ENCODE data around the gene C9orf50.
"Not testable (repeated sequence)": the region's sequence is repeated elsewhere in the genome, so short reads cannot be mapped to it uniquely, and the experiment has no call there.

The C9orf50 gene, protein sequence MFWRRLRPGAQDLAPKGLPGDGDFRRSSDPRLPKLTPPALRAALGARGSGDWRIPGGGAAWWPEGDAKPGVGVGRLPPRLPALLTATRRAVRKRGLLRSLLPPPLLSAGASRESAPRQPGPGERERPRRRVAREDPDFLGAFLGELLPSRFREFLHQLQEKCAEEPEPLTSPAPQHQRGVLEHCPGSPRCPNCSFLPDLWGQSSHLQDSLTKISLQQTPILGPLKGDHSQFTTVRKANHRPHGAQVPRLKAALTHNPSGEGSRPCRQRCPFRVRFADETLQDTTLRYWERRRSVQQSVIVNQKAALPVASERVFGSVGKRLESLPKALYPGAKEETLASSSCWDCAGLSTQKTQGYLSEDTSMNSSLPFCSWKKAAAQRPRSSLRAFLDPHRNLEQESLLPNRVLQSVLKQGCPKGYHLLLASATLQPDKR

DNA sequence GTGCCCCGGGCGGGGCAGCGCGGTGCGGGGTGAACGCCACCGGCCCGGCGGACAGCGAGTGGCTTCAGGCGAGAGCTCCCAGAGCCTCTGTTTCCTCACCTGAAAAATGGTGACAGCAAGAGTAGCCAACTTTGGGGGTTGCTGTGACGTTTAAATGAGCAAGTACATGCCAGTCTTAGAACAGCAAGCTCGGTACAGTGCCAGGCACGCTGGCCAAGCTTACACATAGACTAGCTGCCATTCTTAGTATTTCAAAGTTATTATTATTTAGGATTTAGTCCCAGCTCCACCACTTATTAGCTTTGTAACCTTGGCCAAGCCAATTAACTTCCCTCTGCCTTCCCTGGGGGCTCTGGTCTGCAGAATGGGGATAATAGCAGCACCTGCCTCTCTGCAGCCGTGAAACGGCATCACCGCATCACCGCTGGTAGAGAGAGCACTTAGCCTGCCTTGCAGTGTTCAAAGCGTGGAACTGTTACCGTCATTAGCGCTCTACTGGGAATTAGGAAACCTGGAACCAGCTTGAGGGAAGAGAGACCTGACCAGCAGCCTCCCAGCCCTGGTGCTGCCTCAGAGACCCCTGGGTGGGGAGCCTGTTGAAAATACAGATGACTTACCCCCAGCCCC lies at the start of gene C9orf50:
Gene C9orf50 (minus strand): TSS at position 433 of the 627 bp plus-strand sequence. CDS start 527 bp downstream, outside the sequence.
- Histone ChIP-seq H3K36me3 (ENCODE audit: control insufficient read depth in 1 of 2, insufficient read depth in 2 of 2, low read length in 2 of 2) (no peaks in the 10 kb centered on the region), H3K27ac (ENCODE audit: low read length) (no peak within 1 kb of the TSS), H3K9me3 (ENCODE audit: control insufficient read depth in 1 of 2, low read length in 2 of 2) (no peaks in the 10 kb centered on the region), H3K27me3 (ENCODE audit: low read depth, low read length) (peaks cover 16% of the 10 kb centered on the region), H3K4me1 (ENCODE audit: control insufficient read depth in 1 of 2, insufficient read depth in 2 of 2, low read length in 2 of 2) (peaks cover 0 to 24% of the 10 kb centered on the region in 2 donors), H3K4me3 (ENCODE audit: low read depth in 1 of 2, low read length in 2 of 2) (peak within 1 kb of the TSS; percentile 44 to 65)

DNA sequence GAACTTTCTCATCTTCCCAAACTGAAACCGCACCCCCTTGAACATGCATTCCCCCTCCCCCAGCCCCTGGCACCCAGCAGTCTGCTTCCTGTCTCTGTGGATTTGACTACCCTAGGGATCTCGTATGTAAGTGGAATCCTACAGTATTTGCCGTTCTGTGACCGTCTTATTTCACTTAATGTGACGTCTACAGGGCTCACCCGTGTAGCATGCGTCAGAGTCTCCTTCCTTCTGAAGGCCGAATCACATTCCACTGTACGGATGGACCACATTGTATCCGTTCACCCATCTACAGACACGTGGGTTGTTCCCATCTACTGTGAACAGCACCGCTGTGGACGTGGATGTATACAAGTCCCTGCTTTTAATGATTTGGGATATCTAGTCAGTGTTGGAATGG lies 49.0 kb upstream of the C9orf50 start:
- no peak overlapping the region for H3K27ac ChIP-seq (ENCODE audit: low read length)

DNA sequence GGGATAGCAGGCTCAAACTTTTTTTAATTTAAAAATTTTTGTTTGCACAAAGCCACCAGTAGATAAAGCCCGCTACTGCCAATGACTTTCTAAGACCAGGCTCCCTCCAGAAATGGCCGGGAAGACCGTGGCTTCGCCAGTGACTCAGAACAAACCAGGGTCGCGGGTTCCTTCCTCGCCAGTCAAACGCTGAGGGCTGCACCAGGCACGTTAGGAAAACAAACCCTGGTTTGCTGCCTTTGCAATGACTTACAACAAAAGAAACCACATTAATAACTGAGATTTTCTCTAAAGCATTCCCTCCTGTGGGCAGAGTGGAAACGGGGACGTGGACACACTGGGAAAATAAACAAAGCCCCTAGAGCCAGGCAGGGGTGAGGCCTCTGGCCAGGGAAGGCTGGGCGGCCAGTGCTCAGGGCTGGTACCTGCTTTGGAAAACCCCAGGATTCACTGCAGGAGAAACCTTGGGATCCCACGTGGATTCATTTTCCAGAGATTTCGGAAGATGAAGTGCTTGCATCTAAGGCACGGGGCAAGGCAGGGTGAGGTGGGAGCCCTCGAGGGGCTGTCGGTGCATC lies 48.3 kb upstream of the C9orf50 start:
- Histone ChIP-seq H3K4me3 (ENCODE audit: low read depth in 1 of 2, low read length in 2 of 2) (no peak overlapping the region), H3K36me3 (ENCODE audit: control insufficient read depth in 1 of 2, insufficient read depth in 2 of 2, low read length in 2 of 2) (no peaks in the 10 kb centered on the region), H3K9me3 (ENCODE audit: control insufficient read depth in 1 of 2, low read length in 2 of 2) (no peaks in the 10 kb centered on the region), H3K27ac (ENCODE audit: low read length) (no peak overlapping the region), H3K27me3 (ENCODE audit: low read depth, low read length) (peaks cover 8% of the 10 kb centered on the region), H3K4me1 (ENCODE audit: control insufficient read depth in 1 of 2, insufficient read depth in 2 of 2, low read length in 2 of 2) (peaks cover 0 to 3% of the 10 kb centered on the region in 2 donors)

More for the DNA sequence above, 49.0 kb upstream of the C9orf50 start:
- H3K27me3 ChIP-seq (ENCODE audit: low read depth, low read length), result peaks cover 8% of the 10 kb centered on the region
- H3K4me1 ChIP-seq (ENCODE audit: control insufficient read depth in 1 of 2, insufficient read depth in 2 of 2, low read length in 2 of 2), result peaks cover 0 to 3% of the 10 kb centered on the region in 2 donors
- no peak overlapping the region for H3K4me3 ChIP-seq (ENCODE audit: low read depth in 1 of 2, low read length in 2 of 2)
- no peaks in the 10 kb centered on the region for H3K36me3 ChIP-seq (ENCODE audit: control insufficient read depth in 1 of 2, insufficient read depth in 2 of 2, low read length in 2 of 2)
- no peaks in the 10 kb centered on the region for H3K9me3 ChIP-seq (ENCODE audit: control insufficient read depth in 1 of 2, low read length in 2 of 2)

DNA sequence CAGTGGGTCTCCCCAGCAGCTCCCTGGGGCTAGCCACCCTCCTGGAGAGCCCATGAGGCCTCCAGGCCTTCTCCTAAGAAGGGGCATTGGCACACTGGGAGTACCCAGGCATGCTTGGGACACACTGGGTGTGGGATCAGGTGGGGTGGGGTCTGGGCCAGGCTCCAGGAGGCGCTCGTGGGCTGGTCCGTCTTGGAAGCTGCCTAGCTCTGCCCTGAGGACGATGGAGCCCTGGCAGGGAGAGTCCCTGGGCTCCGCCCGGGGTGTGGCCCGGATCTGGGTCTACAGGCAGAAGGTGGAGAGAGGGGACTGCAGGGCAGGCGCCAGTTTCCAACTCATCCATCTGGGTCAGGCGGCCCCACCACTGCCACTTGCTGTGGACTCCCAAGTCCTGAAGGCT lies 46.9 kb upstream of the C9orf50 start:
- no peaks in the 10 kb centered on the region for H3K36me3 ChIP-seq (ENCODE audit: control insufficient read depth in 1 of 2, insufficient read depth in 2 of 2, low read length in 2 of 2)
- H3K4me3 ChIP-seq (ENCODE audit: low read depth in 1 of 2, low read length in 2 of 2), result no peak overlapping the region
- peaks cover 8% of the 10 kb centered on the region for H3K27me3 ChIP-seq (ENCODE audit: low read depth, low read length)
- H3K9me3 ChIP-seq (ENCODE audit: control insufficient read depth in 1 of 2, low read length in 2 of 2), result no peaks in the 10 kb centered on the region
- H3K27ac ChIP-seq (ENCODE audit: low read length), result no peak overlapping the region
- H3K4me1 ChIP-seq (ENCODE audit: control insufficient read depth in 1 of 2, insufficient read depth in 2 of 2, low read length in 2 of 2), result peaks cover 0 to 3% of the 10 kb centered on the region in 2 donors

DNA sequence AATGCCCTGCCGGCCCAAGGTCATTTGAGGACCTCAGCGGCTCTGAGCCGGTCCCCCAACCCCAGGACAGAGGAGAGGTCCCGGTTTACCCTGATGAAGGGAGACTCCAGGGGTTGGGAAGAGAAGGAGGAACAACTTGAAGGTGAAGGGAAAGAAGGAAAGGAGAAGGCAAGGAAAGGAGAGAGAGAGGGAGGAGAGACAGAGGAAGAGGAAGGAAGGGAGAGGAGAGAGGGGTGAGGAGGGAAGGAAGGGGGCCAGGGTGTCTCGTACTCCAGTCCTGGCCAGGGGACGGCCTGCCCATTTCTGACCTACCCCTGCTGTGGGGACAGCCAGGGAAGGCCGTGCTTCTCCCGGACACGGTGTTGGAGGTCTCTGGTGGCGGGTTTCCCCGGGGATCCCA lies 46.5 kb upstream of the C9orf50 start:
- H3K27ac ChIP-seq (ENCODE audit: low read length), result no peak overlapping the region
- peaks cover 0 to 3% of the 10 kb centered on the region in 2 donors for H3K4me1 ChIP-seq (ENCODE audit: control insufficient read depth in 1 of 2, insufficient read depth in 2 of 2, low read length in 2 of 2)
- H3K4me3 ChIP-seq (ENCODE audit: low read depth in 1 of 2, low read length in 2 of 2), result no peak overlapping the region
- no peaks in the 10 kb centered on the region for H3K9me3 ChIP-seq (ENCODE audit: control insufficient read depth in 1 of 2, low read length in 2 of 2)
- H3K36me3 ChIP-seq (ENCODE audit: control insufficient read depth in 1 of 2, insufficient read depth in 2 of 2, low read length in 2 of 2), result no peaks in the 10 kb centered on the region
- peaks cover 8% of the 10 kb centered on the region for H3K27me3 ChIP-seq (ENCODE audit: low read depth, low read length)

DNA sequence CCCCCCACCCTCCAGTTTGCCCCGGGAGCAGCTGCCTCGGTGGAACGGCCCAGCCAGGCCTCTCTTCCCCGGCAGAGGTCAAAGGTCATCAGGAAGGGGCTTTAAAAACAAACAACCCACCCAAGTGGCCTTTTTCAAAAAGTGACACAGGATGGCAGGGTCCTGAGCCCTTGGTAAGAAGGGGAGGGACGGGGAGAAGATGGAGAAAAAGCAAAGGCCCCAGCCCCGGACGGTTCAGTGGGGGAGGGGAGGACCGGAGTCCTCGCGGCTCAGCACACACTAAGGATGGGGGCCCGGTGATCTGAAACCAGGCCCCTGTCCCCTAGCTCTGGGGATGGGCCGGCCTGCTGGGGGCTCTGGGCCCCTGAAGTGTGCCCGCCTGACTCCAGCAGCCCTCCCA lies 45.7 kb upstream of the C9orf50 start:
- no peaks in the 10 kb centered on the region for H3K9me3 ChIP-seq (ENCODE audit: control insufficient read depth in 1 of 2, low read length in 2 of 2)
- H3K27ac ChIP-seq (ENCODE audit: low read length), result no peak overlapping the region
- H3K4me1 ChIP-seq (ENCODE audit: control insufficient read depth in 1 of 2, insufficient read depth in 2 of 2, low read length in 2 of 2), result peaks cover 0 to 3% of the 10 kb centered on the region in 2 donors
- no peak overlapping the region for H3K4me3 ChIP-seq (ENCODE audit: low read depth in 1 of 2, low read length in 2 of 2)
- no peaks in the 10 kb centered on the region for H3K36me3 ChIP-seq (ENCODE audit: control insufficient read depth in 1 of 2, insufficient read depth in 2 of 2, low read length in 2 of 2)
- peaks cover 8% of the 10 kb centered on the region for H3K27me3 ChIP-seq (ENCODE audit: low read depth, low read length)

DNA sequence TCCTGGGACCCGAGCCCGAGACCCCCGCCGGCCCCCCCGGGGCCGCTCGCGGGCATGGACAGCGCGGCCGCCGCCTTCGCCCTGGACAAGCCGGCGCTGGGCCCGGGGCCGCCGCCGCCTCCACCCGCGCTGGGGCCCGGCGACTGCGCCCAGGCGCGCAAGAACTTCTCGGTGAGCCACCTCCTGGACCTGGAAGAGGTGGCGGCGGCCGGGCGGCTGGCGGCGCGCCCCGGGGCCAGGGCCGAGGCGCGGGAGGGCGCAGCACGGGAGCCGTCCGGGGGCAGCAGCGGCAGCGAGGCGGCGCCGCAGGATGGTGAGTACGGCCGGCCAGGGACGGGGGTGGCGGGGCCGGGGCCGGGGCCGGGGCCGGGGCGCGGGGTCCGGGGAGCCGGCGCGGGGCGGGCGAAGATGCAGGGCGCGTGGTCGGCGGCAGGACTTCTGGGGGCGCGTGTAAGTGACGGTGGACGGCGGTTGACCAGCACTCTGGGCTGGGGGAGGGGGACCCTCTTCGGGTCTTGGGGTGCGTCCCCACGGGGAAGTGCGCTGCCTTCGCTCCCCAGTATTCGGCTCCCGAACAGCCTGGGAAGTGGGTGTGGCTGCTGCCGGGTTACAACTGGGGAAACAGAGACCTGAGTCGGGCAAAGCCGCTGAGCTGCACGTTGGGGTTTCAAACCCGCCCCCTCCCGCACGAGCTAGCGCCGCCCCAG lies 45.1 kb upstream of the C9orf50 start:
- no peaks in the 10 kb centered on the region for H3K36me3 ChIP-seq (ENCODE audit: control insufficient read depth in 1 of 2, insufficient read depth in 2 of 2, low read length in 2 of 2)
- peaks cover 0 to 3% of the 10 kb centered on the region in 2 donors for H3K4me1 ChIP-seq (ENCODE audit: control insufficient read depth in 1 of 2, insufficient read depth in 2 of 2, low read length in 2 of 2)
- H3K9me3 ChIP-seq (ENCODE audit: control insufficient read depth in 1 of 2, low read length in 2 of 2), result no peaks in the 10 kb centered on the region
- peak overlapping the region in 1 of 2 donors; percentile 61 for H3K4me3 ChIP-seq (ENCODE audit: low read depth in 1 of 2, low read length in 2 of 2)
- H3K27ac ChIP-seq (ENCODE audit: low read length), result no peak overlapping the region
- peaks cover 8% of the 10 kb centered on the region for H3K27me3 ChIP-seq (ENCODE audit: low read depth, low read length)

DNA sequence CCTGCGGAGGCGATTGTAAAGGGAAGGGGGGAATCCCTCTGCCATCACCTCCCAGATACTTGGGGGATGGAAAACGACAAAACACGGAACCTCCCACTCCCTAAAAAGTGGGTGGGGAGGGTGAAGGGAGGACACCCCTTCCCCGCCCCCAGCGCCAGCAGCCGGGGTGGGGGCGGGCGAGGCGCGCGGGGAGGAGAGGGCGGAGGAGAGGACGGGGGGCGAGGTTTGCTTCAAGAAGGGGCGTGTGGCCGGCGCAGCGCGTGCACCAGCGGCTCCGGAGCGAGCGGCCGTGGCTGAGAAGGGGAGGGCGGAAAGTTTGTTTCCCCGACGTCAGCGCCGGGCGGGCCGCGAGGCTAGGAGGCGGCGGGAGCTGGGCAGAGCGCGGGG lies 44.5 kb upstream of the C9orf50 start, which contains the start of gene PRRX2:
Gene PRRX2 (plus strand): TSS at position 259 of the 387 bp plus-strand sequence. CDS start 221 bp downstream, outside the sequence.
- H3K27me3 ChIP-seq (ENCODE audit: low read depth, low read length), result peaks cover 8% of the 10 kb centered on the region
- no peaks in the 10 kb centered on the region for H3K36me3 ChIP-seq (ENCODE audit: control insufficient read depth in 1 of 2, insufficient read depth in 2 of 2, low read length in 2 of 2)
- peaks cover 0 to 3% of the 10 kb centered on the region in 2 donors for H3K4me1 ChIP-seq (ENCODE audit: control insufficient read depth in 1 of 2, insufficient read depth in 2 of 2, low read length in 2 of 2)
- no peak within 1 kb of the TSS for H3K27ac ChIP-seq (ENCODE audit: low read length)
- H3K9me3 ChIP-seq (ENCODE audit: control insufficient read depth in 1 of 2, low read length in 2 of 2), result no peaks in the 10 kb centered on the region
- peak within 1 kb of the TSS in 1 of 2 donors; percentile 61 for H3K4me3 ChIP-seq (ENCODE audit: low read depth in 1 of 2, low read length in 2 of 2)

DNA sequence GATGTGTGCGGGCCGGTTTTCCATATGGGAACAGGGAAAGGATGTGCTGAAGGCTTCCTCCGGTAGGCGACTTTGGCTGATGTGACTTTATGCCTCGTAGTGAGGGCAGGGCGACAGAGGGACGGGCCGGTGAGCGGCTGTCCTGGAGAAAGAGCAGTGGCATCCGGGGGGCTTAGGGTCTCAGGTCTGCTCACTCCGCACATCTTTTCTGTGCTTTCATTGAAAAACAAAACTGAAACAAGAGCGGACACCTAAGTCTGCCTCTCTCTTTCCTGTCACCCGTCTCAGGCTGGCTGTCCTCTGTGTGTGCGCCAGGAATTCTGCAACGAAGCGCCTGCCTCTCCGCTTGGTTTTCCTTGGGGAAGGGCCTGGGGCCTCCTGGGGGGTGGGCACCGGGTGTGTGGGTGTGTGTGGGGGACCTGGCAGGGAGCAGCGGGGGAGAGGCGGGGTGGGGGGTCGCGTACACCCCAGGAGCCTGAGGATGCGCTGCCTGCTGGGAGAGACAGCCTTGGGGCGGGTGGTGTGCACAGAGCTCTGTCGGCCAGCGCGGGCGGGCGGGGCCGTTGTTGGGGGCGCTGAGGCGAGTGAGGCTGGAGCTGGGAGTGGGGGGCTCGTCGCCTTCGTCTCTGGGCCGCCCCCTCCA lies 44.0 kb upstream of the C9orf50 start:
- peak overlapping the region in 1 of 2 donors; percentile 61 for H3K4me3 ChIP-seq (ENCODE audit: low read depth in 1 of 2, low read length in 2 of 2)
- H3K4me1 ChIP-seq (ENCODE audit: control insufficient read depth in 1 of 2, insufficient read depth in 2 of 2, low read length in 2 of 2), result peaks cover 0 to 3% of the 10 kb centered on the region in 2 donors
- H3K36me3 ChIP-seq (ENCODE audit: control insufficient read depth in 1 of 2, insufficient read depth in 2 of 2, low read length in 2 of 2), result no peaks in the 10 kb centered on the region
- no peaks in the 10 kb centered on the region for H3K9me3 ChIP-seq (ENCODE audit: control insufficient read depth in 1 of 2, low read length in 2 of 2)
- peaks cover 8% of the 10 kb centered on the region for H3K27me3 ChIP-seq (ENCODE audit: low read depth, low read length)
- no peak overlapping the region for H3K27ac ChIP-seq (ENCODE audit: low read length)

DNA sequence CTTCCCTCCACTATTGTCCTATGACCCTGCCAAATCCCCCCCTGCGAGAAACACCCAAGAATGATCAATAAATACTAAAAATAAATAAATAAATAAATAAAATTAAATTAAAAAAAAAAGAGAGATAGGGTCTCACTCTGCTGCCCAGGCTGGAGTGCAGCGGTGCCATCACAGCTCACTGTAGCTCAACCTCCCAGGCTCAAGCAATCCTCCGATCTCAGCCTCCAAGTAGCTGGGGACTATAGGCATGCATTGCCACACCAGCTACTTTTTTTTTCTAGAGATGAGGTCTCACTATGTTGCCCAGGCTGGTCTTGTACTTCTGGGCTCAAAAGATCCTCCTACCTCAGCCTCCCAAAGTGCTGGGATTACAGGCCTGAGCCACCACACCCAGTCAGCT lies 41.3 kb upstream of the C9orf50 start:
- not testable (repeated sequence) for H3K9me3 ChIP-seq (ENCODE audit: control insufficient read depth in 1 of 2, low read length in 2 of 2); H3K4me3 ChIP-seq (ENCODE audit: low read depth in 1 of 2, low read length in 2 of 2); H3K27me3 ChIP-seq (ENCODE audit: low read depth, low read length); H3K4me1 ChIP-seq (ENCODE audit: control insufficient read depth in 1 of 2, insufficient read depth in 2 of 2, low read length in 2 of 2); H3K27ac ChIP-seq (ENCODE audit: low read length); H3K36me3 ChIP-seq (ENCODE audit: control insufficient read depth in 1 of 2, insufficient read depth in 2 of 2, low read length in 2 of 2)
